Thyroid gland (tissue), 4 donors: Measurements from ENCODE around the gene NUDT16L1.

ENCODE experiments used
- POLR2A ChIP-seq, 2 donors: fragments of 450-650 bp; IDR thresholded peaks; one replicate each; pipeline ENCODE4 v1.6.1; 2017; ENCODE audit warnings: antibody characterized with exemption in 2 of 2, mild to moderate bottlenecking in 2 of 2, moderate library complexity in 1 of 2
- TF ChIP-seq, protein P1 (sequence below), 6 experiments: fragments of 200-600 bp in 3 of 6; fragments of 450-650 bp in 3 of 6; sonication (generic) in 3 of 6; IDR thresholded peaks; one replicate each; pipeline ENCODE4 v1.5.1; 2016 to 2019; ENCODE audit warnings: antibody characterized with exemption in 6 of 6, mild to moderate bottlenecking in 2 of 6, inconsistent platforms in 1 of 6, moderate library complexity in 1 of 6

DNA sequence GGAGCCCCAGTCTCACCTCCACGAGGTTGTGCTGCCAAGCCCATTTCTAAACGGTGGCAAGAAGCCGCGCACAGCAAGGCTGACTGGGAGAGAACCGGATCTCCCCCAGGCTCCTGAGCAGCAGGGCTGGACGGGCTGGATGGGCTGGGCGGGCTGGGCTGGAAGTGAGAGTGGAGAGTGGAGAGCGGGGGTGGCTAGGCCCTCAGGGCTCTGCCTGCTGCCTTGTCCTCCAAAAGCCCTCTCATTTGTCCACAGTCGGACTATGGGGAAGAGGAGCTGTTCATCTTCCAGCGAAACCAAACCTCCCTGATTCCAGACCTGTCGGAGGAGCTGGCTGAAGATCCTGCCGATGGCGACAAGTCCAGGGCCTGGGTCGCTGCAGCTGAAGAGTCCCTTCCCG is 44.2 kb downstream of the NUDT16L1 start:
- TF ChIP-seq, protein P1, sequence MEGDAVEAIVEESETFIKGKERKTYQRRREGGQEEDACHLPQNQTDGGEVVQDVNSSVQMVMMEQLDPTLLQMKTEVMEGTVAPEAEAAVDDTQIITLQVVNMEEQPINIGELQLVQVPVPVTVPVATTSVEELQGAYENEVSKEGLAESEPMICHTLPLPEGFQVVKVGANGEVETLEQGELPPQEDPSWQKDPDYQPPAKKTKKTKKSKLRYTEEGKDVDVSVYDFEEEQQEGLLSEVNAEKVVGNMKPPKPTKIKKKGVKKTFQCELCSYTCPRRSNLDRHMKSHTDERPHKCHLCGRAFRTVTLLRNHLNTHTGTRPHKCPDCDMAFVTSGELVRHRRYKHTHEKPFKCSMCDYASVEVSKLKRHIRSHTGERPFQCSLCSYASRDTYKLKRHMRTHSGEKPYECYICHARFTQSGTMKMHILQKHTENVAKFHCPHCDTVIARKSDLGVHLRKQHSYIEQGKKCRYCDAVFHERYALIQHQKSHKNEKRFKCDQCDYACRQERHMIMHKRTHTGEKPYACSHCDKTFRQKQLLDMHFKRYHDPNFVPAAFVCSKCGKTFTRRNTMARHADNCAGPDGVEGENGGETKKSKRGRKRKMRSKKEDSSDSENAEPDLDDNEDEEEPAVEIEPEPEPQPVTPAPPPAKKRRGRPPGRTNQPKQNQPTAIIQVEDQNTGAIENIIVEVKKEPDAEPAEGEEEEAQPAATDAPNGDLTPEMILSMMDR (IDR thresholded peaks at IDR 0.05) = no peak
- no peak for TF ChIP-seq POLR2A (IDR thresholded peaks at IDR 0.05)
